Kidney epithelial cell (primary cell): Measurements from ENCODE around the gene INS. TPM values are rescaled to one million over a fixed set of nuclear protein-coding genes. Genes with fewer than 3 reads are reported as not detected.

ENCODE experiments used
- DNase-seq: peaks from one replicate; pipeline ENCODE4 v3.0.0-alpha.2; 2010; ENCODE audit warnings: low read depth
- H3K27me3 ChIP-seq: 2 replicates; pipeline ENCODE4 v1.6.0; 2011; ENCODE audit warnings: low read length; ENCODE audit not compliant: control insufficient read depth, insufficient read depth
- H3K36me3 ChIP-seq: 2 replicates; pipeline ENCODE4 v1.5.1; 2011; ENCODE audit warnings: low read length; ENCODE audit not compliant: control insufficient read depth, insufficient read depth
- H3K4me3 ChIP-seq: 2 replicates; pipeline ENCODE4 v1.5.1; 2011; ENCODE audit warnings: low read depth, mild to moderate bottlenecking, control low read depth, low read length
- total RNA-seq: library from RNA; depleted of rRNA; stranded (reverse); fragments of >200 nt; gene quantifications from 2 replicates; pipeline ENCODE4 v1.2.3, GENCODE V29; 2015
- TF ChIP-seq, protein P1 (sequence below): IDR thresholded peaks from 2 replicates; pipeline ENCODE4 v1.5.1; 2011; ENCODE audit warnings: mild to moderate bottlenecking, moderate library complexity, low read length, control low read depth, inconsistent platforms; ENCODE audit not compliant: insufficient read depth, poor library complexity, severe bottlenecking

The INS gene
- total RNA-seq, 1 donor from 2014 or later, result not detected

DNA sequence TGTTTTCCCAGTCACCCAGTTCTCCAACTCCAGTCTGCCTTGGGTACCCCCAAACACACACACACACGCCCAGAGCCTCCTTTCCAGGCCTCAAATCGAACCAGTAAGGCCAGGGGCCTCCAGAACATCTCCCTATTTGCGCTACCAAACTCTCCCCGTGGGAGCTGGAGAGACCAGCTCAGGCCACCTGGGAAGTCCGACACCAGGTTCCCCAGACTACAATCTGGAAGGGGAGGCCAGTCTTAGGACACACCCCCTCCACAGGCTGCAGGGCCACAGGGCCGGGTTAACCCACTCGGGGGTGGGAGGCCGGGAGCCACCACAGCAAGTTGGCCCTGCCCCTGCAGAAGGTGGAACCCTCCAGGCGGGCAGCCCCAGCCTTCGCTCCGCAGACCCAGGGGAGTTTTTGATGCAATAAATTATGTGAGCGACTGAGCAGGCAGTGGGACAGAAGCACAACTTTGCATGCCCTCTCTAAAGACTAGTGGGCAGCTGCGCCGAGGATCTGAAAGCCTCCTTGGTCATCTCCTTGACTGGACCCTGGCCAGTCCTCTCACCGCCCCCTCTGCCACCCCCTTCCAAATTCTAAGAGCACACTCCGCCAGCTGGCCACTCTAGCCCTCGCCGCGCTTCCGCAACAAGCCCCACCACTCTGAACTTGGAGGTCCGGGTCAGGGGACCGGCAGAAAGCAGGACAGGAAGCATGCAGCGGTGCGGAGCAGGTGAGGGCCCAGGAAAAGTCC is 24.6 kb downstream of the INS start:
- no peak for DNase-seq
- H3K36me3 ChIP-seq, result no peaks in the 10 kb centered on the region
- peaks cover 92% of the 10 kb centered on the region for H3K27me3 ChIP-seq
- TF ChIP-seq, protein P1, sequence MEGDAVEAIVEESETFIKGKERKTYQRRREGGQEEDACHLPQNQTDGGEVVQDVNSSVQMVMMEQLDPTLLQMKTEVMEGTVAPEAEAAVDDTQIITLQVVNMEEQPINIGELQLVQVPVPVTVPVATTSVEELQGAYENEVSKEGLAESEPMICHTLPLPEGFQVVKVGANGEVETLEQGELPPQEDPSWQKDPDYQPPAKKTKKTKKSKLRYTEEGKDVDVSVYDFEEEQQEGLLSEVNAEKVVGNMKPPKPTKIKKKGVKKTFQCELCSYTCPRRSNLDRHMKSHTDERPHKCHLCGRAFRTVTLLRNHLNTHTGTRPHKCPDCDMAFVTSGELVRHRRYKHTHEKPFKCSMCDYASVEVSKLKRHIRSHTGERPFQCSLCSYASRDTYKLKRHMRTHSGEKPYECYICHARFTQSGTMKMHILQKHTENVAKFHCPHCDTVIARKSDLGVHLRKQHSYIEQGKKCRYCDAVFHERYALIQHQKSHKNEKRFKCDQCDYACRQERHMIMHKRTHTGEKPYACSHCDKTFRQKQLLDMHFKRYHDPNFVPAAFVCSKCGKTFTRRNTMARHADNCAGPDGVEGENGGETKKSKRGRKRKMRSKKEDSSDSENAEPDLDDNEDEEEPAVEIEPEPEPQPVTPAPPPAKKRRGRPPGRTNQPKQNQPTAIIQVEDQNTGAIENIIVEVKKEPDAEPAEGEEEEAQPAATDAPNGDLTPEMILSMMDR, result no peak
- H3K4me3 ChIP-seq, result no peak overlapping the region

DNA sequence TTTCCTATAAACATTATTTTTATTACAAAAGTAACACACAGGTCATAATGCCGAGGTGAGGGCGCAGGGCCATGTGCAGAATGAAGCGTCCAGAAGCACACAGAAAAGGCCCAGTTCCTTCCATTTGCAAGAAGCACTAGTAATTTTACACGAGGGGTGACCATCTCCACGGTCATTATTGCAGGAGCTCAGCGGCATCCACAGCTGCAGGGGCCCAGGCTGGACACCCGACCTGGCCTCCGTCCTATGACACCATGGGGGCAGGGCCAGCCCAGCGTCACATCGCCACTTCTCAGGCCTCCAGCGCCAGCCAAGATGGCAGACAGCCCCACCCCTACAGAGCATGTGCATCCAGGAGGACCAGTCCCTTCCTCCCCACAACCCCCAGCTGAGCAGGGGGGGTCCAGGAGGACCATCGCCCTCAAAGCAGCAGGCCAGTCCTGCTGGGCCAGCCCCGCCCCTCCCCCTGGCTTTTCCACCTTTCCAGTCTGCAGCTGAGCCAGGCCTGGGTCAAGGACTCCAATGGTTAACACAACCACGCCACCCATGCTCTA is 25.3 kb downstream of the INS start:
- no peak for DNase-seq
- TF ChIP-seq, protein P1, result no peak
- peaks cover 87% of the 10 kb centered on the region for H3K27me3 ChIP-seq
- no peak overlapping the region for H3K4me3 ChIP-seq
- H3K36me3 ChIP-seq, result no peaks in the 10 kb centered on the region

DNA sequence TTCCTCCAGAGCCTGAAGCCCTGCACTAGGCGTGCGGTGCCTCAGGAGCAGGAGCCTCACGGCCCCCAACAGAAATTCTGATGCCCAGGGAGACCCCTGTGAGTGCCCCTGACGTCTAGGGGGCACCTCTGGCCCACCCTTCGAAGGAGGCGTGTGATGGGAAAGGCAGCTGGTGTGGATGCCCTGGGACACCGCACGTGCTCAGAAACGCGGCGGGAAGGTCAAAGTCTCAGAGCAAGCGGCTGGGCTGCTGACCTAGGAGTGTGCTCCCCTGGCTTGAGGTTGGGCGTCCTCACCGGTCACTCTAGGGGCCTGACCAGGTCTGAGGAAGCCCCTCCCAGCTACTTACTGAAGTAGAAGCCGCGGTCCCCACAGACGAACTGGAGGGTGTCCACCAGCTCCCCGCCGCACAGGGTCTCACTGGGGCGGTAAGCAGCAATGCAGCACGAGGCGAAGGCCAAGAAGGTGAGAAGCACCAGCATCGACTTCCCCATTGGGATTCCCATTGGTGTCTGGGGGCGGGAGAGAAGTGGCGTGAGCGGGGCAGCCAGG is 25.9 kb downstream of the INS start:
- no peak overlapping the region for H3K4me3 ChIP-seq
- peaks cover 80% of the 10 kb centered on the region for H3K27me3 ChIP-seq
- DNase-seq, result no peak
- H3K36me3 ChIP-seq, result no peaks in the 10 kb centered on the region
- TF ChIP-seq, protein P1, result no peak

DNA sequence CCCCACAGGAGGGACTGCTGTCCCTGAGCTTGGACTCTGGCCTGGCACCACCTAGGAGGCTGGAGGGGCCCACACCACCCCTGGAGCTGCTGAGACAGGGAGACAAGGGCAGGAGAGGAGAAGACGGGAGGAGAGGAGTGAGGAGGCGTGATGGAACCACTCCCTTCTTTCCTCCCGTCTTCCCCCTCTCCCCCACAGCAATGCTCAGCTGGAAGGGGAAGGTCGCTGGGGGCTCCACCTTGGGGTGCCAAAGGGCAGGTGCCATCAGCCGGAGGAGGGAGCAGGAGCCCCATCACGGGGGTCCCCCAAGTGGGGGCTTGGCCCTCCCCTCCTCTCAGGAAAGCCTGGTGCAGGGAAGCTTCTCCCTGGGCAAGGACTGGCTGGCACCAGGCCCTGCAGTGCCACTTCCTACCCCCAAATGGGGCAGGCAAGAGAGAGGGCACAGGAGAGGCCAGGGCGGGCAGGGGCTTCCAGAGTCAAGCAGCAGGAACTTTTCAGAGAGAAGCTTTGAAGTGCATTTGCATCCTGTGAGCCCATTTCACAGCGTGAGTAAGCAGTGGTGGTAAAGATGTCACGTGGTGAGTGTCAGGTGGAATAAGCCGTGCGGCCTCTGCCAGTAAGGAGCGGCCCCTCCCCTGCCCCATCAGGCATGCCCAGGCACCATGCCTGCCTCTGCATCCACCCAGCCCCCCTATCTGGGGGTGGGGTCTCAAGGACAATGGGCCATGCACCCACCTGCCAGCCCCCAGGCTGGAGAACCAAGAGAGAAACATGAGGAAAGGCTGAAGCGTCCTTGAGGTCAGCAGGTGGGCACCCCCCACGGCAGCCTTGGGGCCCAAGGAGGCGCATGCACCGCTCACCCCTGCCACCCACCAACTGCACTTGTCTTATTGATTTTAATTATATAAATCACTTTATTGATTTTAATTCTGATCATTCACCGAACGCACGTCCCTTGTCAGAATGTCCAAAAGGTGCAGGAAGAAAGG is 26.7 kb downstream of the INS start:
- no peak for DNase-seq
- no peaks in the 10 kb centered on the region for H3K36me3 ChIP-seq
- TF ChIP-seq, protein P1, result no peak
- no peak overlapping the region for H3K4me3 ChIP-seq
- H3K27me3 ChIP-seq, result peaks cover 74% of the 10 kb centered on the region

DNA sequence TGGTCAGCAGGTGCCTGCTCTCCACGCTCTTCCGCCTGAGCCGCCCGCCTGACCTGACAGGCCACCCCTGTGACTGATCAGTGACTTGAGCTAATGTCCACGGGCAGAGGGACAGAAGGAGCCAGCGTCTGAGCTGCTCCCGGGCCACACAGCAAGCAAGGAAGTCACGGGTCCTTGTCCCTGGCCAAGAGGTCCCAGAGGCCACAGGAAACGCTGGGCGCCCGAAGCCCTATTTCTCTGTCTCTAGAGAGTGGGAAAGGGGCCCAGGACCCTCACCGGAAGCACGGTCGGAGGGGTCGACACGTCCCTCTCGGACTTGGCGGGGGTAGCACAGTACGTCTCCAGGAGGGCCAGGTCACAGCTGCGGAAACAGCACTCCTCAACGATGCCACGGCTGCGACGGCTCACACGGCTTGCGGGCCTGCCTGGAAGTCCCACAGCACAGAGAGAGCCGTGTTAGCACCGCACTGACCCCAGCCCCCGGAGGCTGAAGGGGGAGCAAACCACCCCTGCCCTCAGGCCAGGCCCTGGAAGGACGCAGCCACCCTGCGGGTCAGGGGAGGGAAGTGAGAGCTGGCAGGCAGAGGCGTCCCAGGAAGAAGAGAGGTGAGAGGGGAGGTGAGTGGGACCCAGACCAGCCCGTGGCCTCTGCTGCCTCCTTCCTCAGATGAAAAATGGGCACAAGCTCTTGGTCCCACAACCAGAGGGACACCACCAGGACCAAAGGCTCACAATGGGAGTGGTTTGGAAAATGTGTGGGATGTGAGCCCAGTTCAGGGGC is 27.6 kb downstream of the INS start:
- peaks cover 68% of the 10 kb centered on the region for H3K27me3 ChIP-seq
- no peak for DNase-seq
- H3K36me3 ChIP-seq, result no peaks in the 10 kb centered on the region
- no peak overlapping the region for H3K4me3 ChIP-seq
- TF ChIP-seq, protein P1, result no peak
